ENCODE data around the gene TSHR.
"Not testable (repeated sequence)": the region's sequence is repeated elsewhere in the genome, so short reads cannot be mapped to it uniquely, and the experiment has no call there.

TSHR gene

DNA sequence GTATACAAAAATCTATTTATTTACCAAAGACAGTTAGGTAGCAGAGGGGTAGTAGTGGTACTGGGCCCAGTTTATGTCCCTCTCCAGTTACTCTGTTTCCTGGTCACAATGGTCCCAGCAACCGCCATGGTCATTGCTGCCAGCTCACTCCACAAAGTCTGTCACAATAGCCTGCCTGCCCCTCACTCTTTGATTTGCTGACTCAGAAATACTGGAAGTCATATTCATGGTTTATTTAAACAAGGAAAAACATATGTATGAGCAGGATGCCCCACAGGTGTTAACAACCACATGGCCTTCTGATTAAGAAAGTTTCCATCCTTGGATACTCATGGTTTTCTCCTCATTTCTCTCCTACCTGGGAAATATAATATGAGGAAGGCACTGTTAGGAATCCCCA is 49.2 kb downstream of the TSHR start:
- no peak for DNase-seq

DNA sequence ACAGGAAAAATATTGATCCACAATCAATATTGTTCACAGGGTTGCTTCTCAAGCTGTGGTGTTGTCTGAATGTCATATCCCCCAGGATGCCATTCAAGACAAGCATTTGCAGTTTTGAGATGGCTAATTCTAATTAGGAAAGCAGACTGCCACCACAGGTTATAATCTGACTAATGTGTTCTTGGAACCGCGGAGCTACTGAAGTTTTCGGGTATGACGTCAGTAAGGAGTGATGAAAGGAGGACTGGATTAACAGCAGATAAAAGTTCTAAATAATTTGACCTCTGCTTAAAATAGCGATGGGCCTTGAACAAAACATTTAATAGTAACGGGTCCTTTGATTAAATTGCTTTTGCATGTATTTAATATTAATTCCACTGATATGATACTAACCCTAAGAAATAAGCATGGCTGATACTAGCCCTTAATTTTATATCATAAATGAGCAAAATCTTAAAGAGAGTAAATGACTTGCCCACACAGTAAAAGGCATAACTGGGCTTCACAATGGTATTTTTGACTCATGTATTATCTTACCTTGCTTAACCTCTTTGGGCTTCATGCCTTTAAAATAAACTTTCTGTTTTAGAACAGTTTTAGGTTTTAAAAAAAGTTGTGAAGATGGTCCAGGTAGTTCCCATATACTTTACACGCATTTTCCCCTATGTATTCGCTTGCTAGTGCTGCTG is 50.3 kb downstream of the TSHR start:
- DNase-seq, result no peak

DNA sequence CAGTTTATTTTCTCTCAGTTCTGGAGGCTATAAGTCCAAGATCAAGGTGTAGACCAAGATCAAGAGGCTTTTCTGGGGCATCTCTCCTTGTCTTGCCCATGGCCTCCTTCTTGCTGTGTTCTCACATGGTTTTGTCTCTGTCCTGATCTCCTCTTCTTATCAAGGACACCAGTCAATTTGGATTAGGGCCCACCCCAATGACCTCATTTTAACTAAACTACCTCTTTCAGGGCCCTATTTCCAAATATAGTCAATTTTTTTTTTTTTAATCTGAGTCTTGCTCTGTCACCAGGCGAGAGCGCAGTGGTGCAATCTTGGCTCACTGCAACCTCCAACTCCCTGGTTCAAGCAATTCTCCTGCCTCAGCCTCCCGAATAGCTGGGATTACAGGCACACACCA is 50.8 kb downstream of the TSHR start:
- DNase-seq, result no peak

DNA sequence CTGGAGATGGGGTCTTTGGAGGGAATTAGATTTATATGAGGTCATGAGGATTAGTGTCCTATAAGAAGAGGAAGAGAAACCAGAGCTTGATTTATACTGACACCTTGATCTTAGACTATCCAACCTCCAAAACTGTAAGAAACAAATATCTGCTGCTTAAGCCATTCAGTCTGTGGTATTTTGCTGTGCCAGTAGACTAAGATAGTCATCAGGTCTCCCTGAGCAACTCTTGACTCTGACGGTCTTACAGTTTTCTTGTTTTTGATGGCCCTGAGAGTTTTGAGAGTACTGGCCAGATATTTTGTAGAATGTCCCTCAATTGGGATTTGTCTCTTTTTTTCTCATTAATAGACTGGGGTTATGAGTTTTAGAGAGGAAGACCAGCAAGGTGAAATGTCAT is 51.7 kb downstream of the TSHR start:
- DNase-seq, result no peak

DNA sequence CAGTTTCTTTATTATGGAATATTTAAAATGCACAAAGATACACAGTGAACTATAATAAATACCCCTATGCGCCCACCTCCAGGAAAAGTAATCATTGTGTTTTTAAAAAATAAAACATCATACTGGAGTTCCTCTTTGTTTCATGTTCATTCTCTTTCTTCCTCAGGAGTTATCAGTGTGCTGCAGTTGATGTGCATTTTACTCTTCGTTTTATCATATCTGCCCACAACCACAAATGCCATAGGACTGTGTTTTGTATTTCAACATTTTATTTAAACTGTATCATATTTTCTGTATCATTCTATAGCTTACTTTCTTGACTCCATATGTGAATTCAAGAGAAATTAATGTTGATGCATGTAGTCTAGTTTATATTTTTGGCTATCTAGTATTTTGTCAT is 53.9 kb downstream of the TSHR start:
- DNase-seq, result no peak

DNA sequence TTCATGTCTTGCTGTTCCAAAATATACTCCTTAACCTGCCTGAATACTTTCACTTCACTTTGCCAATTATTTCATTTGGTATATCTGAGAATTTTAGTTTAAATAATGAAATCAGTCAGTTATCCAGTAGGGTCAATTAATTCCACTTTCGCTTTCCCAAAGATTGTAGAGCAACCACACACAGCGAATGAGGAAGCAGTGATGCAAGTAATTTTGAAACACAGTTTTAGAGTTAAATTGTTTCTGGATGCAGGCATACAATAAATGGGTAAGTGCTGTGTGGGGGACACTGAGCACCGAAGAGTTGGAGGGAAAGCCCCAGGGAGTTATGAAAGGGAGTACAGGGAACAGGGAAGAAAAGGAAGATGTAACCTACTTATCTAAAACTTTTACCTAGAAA is 62.8 kb downstream of the TSHR start:
- no peak for DNase-seq

DNA sequence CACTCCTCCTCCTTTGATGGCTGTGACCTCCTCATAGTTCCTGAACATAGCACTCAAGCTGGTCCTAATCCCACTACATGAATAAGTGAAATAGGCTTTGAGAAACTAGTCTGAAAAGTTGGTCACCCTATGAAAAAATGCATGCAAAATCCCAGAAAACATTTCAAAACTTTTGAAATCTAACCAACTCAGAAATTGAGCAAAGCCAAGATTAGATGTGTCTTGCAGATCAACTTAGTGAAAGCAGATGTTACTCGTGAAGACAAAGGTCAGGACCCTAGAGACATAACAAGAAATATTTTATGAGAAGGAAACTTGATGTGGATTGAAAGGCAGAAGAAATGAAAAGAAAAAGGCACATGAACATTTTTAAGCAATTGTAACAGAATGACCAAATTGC is 63.3 kb downstream of the TSHR start:
- DNase-seq, result no peak

DNA sequence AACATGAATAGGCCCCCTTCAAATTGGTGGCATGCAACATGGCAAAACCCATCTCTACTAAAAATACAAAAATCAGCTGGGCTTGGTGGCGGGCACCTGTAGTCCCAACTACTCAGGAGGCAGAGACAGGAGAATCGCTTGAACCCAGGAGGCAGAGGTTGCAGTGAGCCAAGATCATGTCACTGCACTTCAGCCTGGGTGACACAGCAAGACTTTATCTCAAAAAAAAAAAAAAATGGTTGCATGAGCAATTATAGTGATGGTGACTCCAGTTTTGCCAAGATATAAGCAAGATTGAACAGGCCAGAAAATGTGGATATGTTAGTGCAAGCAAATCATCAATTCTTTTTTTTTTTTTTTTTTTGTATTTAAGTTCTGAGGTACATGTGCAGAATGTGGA is 63.7 kb downstream of the TSHR start:
- DNase-seq, result not testable (repeated sequence)

DNA sequence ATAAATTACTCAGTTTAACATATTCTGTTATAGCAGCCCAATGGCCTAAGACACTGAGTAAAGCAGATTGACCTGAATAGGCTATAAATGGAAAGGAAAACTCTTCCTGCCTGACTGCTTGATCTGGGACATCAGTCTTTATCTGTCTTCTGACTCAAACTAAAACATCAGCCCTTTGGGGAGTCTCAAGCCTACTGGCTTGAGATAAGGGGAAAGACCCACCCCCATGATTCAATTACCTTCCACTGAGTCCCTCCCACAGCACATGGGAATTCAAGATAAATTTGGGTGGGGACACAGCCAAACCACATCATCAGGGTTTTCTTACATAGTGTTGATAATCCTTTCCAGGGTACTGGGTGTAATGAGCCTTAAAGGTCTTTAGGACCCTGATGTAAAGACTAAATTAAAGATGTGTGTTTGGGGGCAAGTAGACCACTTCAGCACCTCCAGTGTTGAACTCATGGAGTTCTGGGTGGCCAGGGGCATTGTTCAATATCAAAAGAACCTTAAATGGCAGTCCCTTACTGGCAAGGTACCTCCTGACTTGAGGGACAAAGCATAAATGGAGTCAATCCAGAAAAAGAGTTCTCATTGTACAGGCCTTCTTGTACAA is 67.8 kb downstream of the TSHR start:
- DNase-seq, result no peak

DNA sequence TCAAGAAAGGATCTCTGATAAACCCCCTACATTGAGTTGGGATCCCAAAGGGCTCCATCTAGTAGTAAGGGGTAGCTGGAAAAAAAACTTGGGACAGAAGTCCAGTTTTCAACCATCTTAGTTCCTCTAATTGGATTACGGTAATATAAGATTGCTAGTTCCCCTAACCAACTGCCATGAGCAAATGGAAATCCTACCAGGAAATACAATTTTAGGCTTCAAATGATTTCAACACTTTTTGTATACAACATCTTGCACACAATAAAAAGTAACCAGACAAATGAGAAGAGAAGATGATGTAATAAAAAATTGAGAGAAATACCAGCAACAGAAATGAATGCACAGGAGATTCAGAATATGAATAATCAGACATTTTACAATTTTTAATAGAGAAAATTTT is 73.0 kb downstream of the TSHR start:
- DNase-seq, result no peak

DNA sequence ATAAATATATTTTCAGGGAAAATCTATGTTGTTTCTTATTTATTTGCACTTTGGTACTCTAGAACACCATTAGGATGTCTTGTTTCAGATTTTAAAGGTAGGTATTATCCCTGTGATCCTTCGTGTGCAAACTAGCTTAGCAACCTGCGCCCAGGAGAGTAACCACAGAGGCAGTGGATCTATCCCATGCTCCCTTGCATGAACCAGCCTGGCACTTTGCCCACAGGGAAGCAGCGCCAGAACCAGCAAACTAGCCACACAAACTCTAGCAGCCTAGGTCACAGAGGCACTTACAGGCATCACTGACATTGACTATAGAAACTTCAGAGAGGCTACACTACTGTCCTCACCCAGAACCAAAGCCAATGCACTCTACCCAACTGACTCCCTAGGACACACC is 76.1 kb downstream of the TSHR start:
- DNase-seq, result peak; percentile 23

DNA sequence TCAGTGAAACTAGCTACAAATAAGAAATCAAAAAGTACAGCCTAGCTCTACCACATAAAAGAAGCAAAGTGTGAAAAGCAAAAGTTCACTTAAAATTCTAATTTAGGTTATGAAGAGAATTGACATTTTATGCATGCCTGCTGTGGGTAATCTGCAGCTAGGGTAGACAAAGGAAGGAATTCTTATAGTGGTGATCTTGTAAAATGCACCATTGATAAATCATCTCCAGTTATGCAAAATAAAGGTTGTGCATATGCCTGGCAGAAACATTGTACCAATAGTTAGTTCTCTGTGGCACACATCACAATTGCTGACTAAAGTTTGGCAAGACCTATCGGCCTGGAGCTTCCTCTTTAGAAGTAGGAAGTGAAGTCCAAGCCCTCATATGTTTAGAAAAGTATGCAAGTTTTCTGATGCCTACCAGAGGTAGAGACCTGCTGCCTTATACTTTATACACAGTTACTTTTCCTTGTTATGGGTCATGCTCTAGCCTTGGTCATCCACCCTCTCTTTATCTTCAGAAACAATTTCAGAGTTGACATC is 78.3 kb downstream of the TSHR start:
- DNase-seq, result no peak

DNA sequence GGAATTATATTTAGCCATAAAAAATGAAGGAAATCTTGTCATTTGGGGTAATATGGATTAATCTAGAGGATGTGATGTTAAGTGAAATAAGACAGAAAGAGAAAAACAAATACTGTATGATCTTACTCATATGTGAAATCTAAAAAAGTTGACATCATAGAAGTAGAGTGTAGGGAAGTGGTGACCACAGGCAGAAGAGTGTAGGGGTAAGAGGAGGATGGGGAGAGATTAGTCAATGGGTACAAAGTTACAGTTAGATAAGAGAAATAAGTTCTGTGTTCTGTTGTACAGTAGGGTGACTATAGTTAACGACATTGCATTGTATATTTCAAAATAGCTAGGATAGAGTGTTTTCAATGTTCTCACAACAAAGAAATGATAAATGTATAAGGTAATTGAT is 87.0 kb downstream of the TSHR start:
- DNase-seq, result no peak

DNA sequence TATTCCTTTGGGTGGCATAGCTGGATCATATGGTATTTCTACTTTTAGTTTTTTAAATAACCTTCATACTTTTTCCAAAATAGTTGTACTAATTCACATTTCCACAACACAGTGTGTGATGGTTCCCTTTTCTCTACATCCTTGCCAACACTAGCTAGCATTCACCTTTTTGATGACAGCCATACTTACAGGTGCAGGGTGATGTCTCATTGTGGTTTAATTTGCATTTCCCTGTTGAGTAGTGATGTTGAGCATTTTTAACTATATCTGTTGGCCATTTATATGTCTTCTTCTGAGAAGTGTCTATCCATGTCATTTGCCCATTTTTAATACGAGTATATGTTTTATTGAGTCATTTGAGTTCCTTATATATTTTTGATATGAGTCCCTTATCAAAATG is 96.1 kb downstream of the TSHR start:
- no peak for DNase-seq

DNA sequence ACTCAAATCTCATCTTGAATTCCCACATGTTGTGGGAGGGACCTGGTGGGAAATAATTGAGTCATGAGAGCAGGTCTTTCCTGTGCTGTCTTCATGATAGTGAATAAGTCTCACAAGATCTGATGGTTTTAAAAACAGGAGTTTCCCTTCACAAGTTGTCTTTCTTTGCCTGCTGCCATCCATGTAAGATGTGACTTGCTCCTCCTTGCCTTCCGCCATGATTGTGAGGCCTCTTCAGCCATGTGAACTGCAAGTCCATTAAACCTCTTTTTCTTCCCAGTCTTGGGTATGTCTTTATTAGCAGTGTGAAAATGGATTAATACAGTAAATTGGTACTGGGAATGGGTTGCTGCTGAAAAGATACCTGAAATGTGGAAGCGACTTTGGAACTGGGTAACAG is 98.6 kb downstream of the TSHR start:
- DNase-seq, result not testable (repeated sequence)

DNA sequence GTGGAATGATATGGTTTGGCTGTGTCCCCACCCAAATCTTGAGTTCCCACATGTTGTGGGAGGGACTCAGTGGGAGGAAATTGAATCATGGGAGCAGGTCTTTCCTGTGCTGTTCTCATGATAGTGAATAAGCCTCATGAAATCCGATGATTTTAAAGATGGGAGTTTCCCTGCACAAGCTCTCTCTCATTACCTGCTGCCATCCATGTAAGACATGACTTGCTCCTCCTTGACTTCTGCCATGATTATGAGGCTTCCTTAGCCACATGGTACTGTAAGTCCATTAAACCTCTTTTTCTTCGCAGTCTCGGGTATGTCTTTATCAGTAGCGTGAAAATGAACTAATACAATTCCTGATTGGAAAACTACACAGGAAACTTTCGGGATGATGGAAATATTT is 100.5 kb downstream of the TSHR start:
- no peak for DNase-seq

DNA sequence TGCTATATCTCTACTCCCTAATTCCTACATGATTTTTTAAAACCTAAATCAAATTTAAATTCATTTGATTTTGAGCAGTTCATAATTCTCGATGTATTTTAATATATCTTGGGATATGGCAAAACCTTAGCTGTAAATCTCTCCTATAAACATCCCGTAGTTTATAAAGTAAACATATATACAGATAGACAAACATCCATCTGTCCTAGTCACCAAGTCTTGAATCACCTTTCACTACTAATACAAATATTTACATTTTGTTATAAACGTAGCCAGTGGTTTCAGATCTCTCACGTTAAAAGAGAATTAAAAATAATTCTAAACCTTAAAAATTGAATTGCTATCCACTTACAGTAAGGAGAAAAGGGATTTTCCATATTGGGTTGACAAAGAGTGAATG is 107.0 kb downstream of the TSHR start:
- DNase-seq, result no peak

DNA sequence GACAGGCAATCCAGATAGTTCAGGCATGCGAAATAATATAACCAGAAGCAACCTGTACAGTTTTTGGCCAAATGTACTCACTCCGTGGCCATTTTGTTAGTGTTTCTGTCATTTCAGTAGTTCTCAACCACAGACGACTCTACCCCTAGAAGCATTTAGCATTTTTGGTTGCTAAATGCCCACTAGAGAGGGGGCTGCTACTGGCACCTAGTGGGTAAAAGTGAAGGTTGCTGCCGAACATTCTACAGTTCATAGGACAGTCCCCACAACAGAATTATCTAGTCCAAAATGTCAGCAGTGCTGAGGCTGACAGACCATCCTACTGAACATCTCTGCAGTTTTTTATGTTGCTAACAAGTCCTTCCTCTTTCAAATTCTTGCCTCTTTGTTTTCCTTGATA is 107.4 kb downstream of the TSHR start:
- peak; percentile 29 for DNase-seq

DNA sequence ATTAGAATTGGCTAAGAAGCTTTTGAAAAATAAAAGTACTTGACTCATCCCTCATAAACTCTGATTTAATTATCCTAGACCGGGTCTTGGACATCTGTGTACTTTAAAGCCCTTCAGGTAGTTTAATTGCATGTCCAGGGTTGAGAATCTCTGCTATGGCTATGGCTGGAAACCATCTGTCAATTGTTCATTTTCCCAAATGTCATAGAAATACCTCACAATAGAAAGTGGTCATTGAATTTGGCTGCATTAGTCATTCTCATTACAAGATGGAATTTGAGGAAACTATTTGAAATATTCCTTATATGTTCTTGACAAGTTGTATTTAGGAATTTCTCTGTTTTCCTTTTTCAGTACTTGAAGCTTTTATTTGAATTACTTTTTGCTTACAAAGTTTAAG is 111.3 kb downstream of the TSHR start:
- DNase-seq, result no peak

DNA sequence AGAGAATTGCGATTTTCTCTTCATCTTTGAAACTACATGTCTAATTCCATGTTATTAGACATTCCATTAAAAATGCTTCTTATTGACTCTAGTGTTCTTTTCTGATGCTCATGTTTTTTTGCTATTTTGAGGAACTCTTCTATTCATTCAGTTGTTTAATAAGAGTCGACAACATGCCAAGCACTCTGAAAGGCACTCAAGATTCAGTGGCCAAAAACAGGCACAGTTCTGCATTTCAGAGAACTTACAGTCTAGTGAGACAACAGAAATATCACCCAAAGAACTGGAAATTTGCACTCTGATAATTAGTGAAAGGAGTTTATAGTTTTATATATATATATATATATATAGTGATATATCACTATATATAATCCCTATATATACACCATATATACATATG is 111.7 kb downstream of the TSHR start:
- no peak for DNase-seq

DNA sequence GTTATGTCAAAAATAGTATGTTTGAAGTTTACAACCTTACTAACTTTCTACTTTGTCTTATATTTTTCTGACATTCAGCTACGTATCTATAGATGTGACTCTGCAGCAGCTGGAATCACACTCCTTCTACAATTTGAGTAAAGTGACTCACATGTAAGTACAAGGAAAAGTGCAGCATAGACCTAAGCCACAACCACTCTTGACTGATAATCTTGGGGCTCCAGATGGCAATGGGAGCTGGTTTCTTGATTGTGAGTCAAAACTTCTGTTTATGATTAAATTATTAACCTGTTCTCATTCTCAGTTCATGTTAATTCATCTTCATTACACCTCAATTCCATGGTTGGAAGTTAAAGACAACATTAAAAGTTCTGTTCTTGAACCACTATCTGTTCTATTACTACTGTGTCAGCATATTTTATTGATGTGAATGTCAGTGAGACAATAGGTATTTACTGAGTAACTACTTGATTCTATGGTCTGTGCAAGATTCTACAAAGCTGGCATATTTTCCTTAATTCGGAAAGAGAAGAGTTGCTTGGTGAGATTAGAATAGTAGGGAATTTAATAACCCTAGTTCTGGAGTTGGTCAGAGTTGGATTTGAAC is 112.9 kb downstream of the TSHR start:
- no peak for DNase-seq

DNA sequence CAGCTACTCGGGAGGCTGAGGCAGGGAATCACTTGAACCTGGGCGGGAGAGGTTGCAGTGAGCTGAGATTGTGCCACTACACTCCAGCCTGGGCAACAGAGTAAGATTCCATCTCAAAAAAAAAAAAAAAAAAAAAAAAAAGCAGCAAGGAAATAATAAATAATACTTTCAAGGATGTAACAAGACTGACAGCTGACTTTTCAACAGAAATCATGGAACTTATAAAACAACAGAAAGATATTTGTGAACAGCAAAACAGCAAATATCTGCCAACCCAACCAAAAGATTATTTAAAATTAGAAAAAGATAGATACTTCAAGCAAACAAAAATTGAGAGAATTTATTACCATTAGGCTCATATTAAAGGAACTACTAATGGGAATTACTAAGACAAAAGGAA is 115.1 kb downstream of the TSHR start:
- DNase-seq, result no peak

DNA sequence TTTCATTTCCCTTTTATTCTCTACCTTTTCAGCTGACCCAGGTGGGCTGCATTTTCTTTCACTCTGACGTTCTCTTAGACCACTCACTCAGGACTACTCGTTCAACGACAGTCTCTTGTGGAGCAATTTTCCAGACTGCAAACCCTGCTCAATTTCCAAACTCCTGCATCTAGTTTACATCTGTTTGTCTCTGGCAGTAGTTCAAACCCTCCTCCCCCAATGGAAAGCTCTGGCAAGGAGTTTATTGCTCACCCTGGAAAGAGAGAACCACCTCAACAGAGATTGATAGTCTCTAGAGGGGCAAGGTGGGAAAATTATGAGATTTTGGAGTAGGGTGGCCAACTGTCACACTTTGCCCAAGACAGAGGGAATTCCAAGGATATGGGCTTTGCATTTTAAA is 130.2 kb downstream of the TSHR start:
- DNase-seq, result no peak

DNA sequence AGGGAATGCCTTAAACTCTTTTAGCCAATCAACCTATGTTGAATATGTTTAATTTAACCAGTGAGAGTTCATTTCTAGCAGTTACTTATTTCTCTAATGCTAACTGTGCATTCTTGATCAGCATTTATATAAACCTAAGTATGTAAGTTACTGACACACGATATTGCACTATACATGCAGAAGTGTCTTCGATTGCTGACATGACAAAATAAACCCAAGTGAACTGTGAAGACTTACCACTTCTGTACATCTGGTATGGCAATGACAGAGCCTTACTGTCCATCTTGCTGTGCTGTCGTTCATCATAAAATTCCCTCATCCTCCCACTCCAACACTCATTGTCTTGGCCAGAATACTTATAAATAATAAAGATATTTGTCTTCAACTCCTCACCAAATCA is 131.8 kb downstream of the TSHR start:
- DNase-seq, result no peak

DNA sequence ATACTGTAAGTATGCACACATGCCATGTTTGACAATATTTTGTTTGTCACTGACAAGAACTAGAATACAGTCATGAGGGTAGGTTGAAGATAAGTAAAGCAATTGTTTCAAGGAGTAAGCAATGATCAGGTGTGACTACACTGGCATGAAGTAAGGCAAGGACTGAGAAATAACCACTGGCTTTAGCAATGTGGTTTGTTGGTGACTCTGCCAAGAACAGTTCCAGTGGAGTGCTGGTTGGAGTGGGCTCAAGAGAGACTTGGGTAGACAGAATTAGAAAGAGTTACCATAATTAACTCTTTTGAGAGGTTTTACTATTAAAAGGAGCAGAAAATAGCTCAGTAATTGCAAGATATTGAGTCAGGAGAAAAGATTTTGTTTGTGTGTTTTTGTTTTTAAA is 135.7 kb downstream of the TSHR start:
- DNase-seq, result no peak

Measured in NCI-H2107 (cell line).